ENCODE data around the gene PHLDA1. TPM values are rescaled to one million over a fixed set of nuclear protein-coding genes. Genes with fewer than 3 reads are reported as not detected.

PHLDA1 gene
- total and polyA plus RNA-seq, 2 of the 4 experiments (the other 2 are of a cell fraction): 27.8 to 32.4 TPM

- H3K4me2 ChIP-seq (ENCODE audit: low read depth, low read length): no peak overlapping the region
- no peak overlapping the region for H2AFZ ChIP-seq (replicated peaks; ENCODE audit: low read length, poor library complexity)
- H2BK20ac ChIP-seq (ENCODE audit: low read depth, low read length): no peak overlapping the region
- DNase-seq (no peak), ATAC-seq (ENCODE audit: low read depth) (no peak)
- no peak overlapping the region for H3K4me3 ChIP-seq (ENCODE audit: insufficient read depth, low read depth, low read length)
- no peak overlapping the region for H2BK5ac ChIP-seq (ENCODE audit: low read depth, low read length, poor library complexity, severe bottlenecking)
- H3K14ac ChIP-seq (replicated peaks; ENCODE audit: low read depth, low read length): no peak overlapping the region
- no peak overlapping the region for H2BK15ac ChIP-seq (ENCODE audit: low read depth, low read length)
- no TSS peak for BruUV-seq (replicated peaks)
- ChIA-PET POLR2A (ENCODE audit: unreplicated experiment) (no interaction called here), CTCF (no interaction called here)
- peaks cover 38% of the 10 kb centered on the region for H3K36me3 ChIP-seq (ENCODE audit: control insufficient read depth, insufficient read depth, low read length)
- H4K5ac ChIP-seq (ENCODE audit: low read depth, low read length): no peak overlapping the region
- H2AK9ac ChIP-seq (replicated peaks; ENCODE audit: low read depth, low read length, poor library complexity): no peak overlapping the region
- no peaks in the 10 kb centered on the region for H3K27me3 ChIP-seq (ENCODE audit: control insufficient read depth, insufficient read depth, low read length)
- peaks cover 30% of the 10 kb centered on the region for H4K20me1 ChIP-seq (ENCODE audit: insufficient read depth, low read length)
- H3K79me1 ChIP-seq (ENCODE audit: low read depth in 1 of 2, low read length in 2 of 2): peaks cover 29 to 61% of the 10 kb centered on the region in 2 experiments
- no CpG with 5 or more reads among the region's 2 CpGs for WGBS, 2 experiments (ENCODE audit: extremely low coverage in 2 of 2, insufficient read length in 1 of 2)
- no peak overlapping the region for H3K18ac ChIP-seq (ENCODE audit: low read depth, low read length)
- H3K9ac ChIP-seq (ENCODE audit: low read depth, low read length): no peak overlapping the region
- no peak overlapping the region for H3K4ac ChIP-seq (ENCODE audit: low read depth, low read length)
- no peak overlapping the region for H4K91ac ChIP-seq (ENCODE audit: insufficient read depth, low read depth, low read length)
- H3K56ac ChIP-seq (ENCODE audit: extremely low read depth, insufficient read depth, low read length): no peak overlapping the region
- no peak overlapping the region for H2BK120ac ChIP-seq (ENCODE audit: low read depth, low read length)
- in situ Hi-C loops (cut with MboI; ENCODE audit: low sequenced_read_pairs) (loop anchor here (25.0 kb wide), 1 partner anchor 402 kb away; no protein-coding TSS in a partner anchor), intact Hi-C loops (cut with micrococcal nuclease) (no loop called here), dilution Hi-C loops (cut with HindIII; ENCODE audit: low sequenced_read_pairs, unreplicated experiment) (no loop called here)
- peaks cover 1% of the 10 kb centered on the region; the same call in 1 of the 2 replicates for H3K4me1 ChIP-seq (ENCODE audit: control insufficient read depth, insufficient read depth, low read length)
- H4K8ac ChIP-seq (ENCODE audit: low read depth in 2 of 2, low read length in 2 of 2): no peak overlapping the region
- 0 out of 2 replicates have a peak, but pooled peaks cover 3% of the 10 kb centered on the region for H3K9me3 ChIP-seq (ENCODE audit: control insufficient read depth, insufficient read depth, low read length)
- peaks cover 6% of the 10 kb centered on the region; the same call in 1 of the 2 replicates for H3K9me1 ChIP-seq (ENCODE audit: insufficient read depth, low read length)
- no peak overlapping the region for H3K23ac ChIP-seq (ENCODE audit: low read depth, low read length)
- no peak overlapping the region for H2AK5ac ChIP-seq (ENCODE audit: low read depth, low read length)
- no peak for TF ChIP-seq MAZ (IDR thresholded peaks at IDR 0.05; ENCODE audit: borderline replicate concordance, low read depth, low read length)
- TF ChIP-seq CTCF (conservative IDR thresholded peaks at IDR 0.05; ENCODE audit: low read depth, low read length): no peak
- no peak for TF ChIP-seq MXI1 (IDR thresholded peaks at IDR 0.05; ENCODE audit: borderline replicate concordance, low read depth, low read length)
- no peak for TF ChIP-seq RAD21 (IDR thresholded peaks at IDR 0.05; ENCODE audit: low read length)
- TF ChIP-seq, protein P1, sequence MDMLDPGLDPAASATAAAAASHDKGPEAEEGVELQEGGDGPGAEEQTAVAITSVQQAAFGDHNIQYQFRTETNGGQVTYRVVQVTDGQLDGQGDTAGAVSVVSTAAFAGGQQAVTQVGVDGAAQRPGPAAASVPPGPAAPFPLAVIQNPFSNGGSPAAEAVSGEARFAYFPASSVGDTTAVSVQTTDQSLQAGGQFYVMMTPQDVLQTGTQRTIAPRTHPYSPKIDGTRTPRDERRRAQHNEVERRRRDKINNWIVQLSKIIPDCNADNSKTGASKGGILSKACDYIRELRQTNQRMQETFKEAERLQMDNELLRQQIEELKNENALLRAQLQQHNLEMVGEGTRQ (IDR thresholded peaks at IDR 0.05; ENCODE audit: low read depth, low read length): no peak
- no peak for TF ChIP-seq BHLHE40 (IDR thresholded peaks at IDR 0.05; ENCODE audit: low read depth, low read length)
- TF ChIP-seq, protein P2, sequence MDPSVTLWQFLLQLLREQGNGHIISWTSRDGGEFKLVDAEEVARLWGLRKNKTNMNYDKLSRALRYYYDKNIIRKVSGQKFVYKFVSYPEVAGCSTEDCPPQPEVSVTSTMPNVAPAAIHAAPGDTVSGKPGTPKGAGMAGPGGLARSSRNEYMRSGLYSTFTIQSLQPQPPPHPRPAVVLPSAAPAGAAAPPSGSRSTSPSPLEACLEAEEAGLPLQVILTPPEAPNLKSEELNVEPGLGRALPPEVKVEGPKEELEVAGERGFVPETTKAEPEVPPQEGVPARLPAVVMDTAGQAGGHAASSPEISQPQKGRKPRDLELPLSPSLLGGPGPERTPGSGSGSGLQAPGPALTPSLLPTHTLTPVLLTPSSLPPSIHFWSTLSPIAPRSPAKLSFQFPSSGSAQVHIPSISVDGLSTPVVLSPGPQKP (IDR thresholded peaks at IDR 0.05; ENCODE audit: borderline replicate concordance, low read depth, low read length): no peak
- no peak for TF ChIP-seq SMC3 (IDR thresholded peaks at IDR 0.05; ENCODE audit: low read depth, low read length)
- TF ChIP-seq RFX5 (IDR thresholded peaks at IDR 0.05; ENCODE audit: low read depth, low read length): no peak
- TF ChIP-seq CEBPB (IDR thresholded peaks at IDR 0.05; ENCODE audit: low read depth, low read length): no peak
- TF ChIP-seq MAFK (IDR thresholded peaks at IDR 0.05; ENCODE audit: low read depth, low read length): no peak
- TF ChIP-seq CHD1 (IDR thresholded peaks at IDR 0.05; ENCODE audit: low read depth, low read length): no peak
- TF ChIP-seq FOS (IDR thresholded peaks at IDR 0.05; ENCODE audit: low read depth, low read length): no peak
- H3K27ac ChIP-seq (ENCODE audit: insufficient read depth, low read length): no peak overlapping the region
Measured at GRCh38 chr12:76060111-76060510, 28.5 kb upstream of the PHLDA1 start.
